SW480 (cell line): ENCODE results near the gene PLCL1.
A peak's percentile ranks its signal among the peaks of the same experiment; 100 is the strongest.

ENCODE experiments used
- DNase-seq: peaks from one replicate; pipeline ENCODE4 v3.0.0-alpha.2; 2016; ENCODE audit warnings: low spot score

PLCL1 gene

DNA sequence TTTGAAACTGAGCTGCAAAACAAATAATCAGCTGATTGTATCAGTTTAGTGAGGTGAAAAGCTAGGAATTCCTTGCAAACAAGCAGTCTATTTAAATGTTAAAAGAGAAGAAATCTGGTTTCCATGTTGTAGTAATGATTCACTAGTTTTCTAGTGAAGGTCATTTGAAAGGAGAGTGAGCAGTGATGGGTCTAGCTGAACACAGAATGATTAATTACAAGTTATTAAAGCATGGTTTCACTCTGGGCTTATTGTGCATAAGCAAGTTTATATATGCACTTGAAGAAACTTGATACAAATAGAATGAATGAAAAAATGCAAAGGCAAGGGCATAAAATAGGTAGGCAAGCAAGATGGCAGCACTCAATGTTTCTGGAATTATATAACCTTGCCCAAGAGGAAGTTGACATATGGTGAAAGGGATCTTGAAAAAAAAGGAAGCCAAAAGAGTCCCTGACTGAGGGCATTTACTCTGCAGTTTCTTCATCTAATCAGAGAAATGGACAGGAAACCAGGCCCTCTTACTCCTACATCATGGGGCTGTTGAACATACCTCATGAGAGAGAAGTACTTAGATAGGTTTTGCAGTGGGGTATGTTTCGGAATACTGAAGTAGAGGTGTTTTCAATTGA, 53.2 kb downstream of the PLCL1 start:
- DNase-seq = no peak

DNA sequence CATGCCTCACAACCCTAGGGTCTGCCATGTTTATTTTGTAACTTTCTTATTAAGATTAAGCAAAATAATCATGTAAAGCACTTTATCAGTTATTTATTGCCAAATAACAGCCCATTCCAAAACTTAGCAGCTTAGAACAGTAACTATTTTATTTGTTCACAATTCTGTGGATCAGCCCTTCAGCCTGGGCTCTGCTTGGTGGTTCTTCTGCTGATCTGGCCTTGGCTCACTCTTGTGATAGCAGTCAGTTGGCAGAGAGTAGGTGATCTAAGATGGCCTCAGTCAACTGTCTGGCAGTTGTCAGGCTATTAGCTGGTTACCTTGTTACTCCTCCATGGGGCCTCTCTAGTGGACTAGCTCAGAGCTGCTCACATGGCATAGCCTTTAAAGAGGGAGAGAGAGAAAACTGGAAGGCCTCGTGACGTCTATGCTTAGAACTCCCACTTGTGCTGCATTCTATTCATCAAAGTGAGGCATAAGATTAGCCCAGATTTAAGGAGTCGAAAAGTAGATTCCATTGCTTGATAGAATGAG, 54.3 kb downstream of the PLCL1 start:
- no peak for DNase-seq

DNA sequence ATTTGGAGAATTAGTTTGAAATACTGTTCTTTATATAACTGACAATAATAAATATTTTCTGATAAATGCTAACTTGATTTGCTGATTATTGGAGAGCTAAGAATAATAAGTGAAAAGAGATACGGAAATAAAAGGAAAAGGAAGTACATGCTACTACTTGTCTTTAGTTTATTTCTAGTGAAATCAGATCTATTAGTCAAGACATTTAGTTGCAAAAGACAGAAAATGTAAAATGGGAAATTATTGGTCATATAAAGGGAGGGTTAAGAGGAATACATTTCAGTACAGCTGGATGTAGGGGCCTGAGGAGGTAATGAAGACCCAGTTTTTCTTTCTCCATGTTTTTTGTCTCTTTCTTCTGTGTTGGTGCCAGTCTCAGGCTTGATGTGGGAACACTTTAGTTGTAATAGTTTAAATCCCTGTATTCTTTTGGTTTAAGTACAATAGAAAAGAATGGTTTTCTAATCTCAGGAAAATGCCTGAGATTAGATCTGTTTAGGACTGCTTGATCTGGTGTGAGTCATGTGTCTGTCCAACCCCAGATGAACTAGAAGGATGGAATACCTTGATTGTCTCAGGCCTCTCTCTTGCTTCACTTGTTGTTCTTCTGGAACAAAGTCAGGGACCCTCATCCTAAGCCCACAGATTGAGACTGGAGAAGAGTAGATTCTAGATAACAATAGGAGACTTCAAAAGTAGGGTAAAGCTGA, 58.0 kb downstream of the PLCL1 start:
- no peak for DNase-seq

DNA sequence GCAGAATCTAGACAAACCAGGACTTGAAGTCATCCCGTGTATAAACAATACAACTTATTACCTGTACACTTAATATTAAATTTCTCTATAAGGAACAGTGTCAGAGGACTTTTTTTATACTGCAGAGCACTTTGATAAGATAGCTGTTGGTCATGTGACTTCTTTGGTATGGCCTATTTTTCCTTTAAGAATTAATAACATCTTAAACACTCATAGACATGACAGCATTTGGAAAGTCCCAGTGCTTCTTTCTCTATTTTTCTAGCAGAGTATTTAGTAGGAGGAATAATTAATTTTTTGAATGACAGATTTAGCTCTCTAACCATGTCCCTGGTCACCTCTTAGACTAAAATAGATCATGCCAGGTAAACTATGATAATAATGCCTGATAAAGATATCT, 59.4 kb downstream of the PLCL1 start:
- DNase-seq = no peak

DNA sequence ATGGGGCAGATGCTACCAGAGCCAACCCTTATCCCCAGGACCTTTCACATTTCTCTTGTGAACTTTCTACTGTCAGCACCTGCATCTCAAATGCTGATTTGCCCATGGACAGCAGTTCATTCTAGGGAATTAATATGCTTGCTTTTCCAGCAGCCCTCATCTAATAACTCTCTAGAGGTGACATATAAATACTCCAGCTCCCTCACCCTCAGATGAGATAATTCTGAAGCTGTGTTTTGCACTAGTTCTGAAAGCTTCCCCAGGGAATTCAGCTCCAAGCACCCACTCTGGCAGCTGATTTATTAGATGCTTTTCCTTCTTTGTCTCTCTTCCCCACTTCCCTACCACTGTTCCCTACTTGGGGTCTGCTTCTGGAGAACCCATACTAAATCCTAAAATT, 62.1 kb downstream of the PLCL1 start:
- DNase-seq = no peak

DNA sequence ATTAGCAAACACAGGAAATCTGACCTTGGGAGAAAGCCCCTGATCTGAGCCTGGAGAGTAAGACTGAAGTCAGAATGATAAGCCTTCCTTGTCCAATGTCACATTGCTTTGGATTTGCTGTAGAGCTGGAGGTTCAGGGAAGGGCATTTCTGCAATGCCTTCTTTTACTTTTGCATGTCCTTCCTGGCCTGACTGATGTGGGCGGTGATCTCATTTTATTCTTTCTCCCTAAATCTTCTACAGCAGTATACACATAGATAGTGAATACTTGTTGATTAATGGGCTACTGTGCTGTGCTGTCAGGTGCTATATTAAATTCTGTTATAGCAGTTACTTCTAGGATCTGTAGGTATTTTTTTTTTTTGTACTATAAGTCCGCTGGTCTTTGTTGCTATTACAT, 62.6 kb downstream of the PLCL1 start:
- no peak for DNase-seq

DNA sequence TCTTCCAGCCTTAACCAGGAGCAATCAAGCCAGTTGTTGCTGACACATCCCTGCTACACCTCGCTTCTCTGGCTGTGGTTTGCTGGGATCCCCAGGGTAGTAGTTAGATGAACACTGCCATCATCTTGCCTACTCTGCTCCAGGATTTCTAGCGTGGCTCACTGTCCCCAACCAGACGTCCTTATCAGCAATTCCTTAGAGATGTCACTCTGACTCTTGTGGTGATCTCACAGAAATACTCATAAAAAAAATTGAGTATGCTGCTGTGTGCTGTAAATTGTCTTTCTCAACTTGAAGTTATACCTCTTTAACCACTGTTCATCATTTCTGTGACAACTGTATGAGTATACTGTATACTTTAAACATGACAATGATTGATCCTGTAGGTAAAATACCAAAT, 63.2 kb downstream of the PLCL1 start:
- no peak for DNase-seq

DNA sequence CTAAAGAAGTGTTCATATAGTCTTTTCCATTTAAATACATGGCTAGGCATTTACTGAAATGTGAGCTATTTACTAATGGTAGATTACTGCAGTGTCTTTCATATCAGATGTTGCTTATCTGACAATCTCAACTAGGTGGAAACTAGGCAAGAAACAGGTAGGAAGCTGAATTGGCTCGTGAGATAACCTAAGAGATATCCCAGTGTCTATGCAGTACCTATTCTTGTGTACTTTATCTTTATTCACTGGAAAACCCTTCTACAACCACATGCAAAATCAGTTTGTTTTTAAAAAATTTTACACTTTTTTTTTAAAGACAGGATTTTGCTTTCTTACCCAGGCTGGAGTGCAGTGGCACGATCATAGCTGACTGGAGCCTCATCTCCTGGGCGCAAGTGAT, 63.8 kb downstream of the PLCL1 start:
- no peak for DNase-seq

DNA sequence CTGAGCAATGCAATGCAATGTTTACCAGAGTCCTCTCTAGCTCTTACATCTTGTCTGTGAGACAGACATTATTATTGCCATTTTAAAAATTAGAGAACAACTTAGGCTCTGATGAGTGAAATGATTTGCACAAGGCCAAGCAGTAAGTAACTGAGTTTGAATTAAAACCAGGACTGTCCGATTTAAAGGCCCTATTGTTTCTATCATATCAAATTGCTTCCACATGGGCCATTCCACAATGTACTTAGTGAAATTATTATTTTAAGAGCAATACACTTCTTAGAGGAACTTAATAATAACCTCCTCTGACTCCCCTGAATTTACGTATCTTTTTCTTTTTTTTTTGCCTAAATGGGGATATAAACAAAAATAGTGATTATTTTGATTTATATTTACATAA, 64.6 kb downstream of the PLCL1 start:
- no peak for DNase-seq

DNA sequence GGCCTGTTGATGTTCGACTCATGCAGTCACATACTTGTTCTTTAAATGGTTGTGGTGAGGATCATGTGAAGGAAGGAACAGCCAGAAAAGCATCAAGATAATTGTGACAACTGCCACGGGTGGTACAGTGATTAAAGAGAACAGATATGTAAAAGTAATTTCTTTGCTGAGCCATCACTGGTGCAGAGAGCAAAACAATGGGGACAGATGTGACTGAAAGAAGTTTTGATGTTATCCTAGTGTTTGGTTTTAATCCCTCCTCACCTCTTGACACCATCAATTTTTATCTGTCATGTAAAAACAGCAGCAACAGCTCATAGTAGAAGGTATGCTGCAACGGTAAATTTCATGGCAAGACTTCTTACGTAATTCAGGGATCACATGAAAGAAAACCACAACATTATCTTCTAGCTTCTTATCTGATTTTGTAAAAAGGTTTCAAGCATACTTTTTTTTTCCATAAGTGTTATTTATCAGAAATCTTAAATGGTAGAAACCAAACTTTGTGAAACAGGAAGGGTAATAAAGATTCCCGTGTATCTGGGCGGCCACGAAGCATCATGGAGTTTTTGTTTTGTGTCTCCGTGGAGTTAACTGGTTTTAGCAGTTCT, 65.2 kb downstream of the PLCL1 start:
- DNase-seq = no peak

DNA sequence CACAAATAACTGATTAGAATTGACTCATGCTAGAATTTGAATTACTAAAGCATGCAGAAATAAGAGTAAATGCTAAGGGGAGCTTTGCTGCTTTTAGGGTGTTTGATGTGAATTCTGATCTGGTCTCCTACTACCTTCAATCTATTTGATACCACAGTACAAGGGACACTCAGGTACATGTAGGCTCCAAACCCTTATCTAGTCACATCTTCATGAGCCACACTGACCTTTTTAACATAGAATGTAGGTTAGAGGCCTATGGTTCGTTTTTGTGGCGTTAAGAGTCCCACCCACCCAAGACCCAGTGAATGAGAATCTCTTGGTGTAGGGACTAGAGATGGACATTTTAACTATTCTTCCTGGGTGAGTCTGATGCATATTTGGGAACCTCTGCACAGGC, 65.7 kb downstream of the PLCL1 start:
- no peak for DNase-seq

DNA sequence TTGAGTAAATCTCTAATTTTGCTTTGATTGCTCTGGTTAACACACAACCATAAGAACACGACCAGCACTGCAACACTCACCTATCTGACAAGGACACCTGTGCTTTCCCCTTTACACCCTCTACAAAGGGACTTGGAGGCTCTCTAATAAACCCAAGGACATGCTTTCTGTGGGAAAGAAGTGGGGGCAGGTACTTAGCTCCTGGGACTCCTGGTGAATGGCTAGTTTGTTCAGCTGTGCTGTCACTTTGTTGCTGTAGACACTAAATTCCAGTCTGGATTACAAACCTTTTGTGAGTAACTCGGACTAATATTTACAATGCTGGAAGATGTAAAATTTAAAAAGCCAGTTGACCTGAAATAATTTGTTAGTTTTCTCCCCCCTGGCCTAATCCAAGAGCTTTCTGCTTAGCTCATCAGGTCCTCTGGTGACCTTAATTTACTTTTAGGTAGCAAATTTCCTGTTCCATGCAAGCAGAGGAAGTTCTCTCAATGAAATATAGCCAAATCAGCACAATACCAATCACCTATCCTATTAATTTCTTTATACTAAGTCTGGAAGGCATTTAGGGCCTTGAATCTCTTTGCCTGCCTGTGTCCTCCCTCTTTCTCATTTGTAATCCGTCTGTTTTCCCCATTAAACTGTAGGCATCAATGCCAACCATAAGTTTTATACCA, 67.5 kb downstream of the PLCL1 start:
- no peak for DNase-seq

DNA sequence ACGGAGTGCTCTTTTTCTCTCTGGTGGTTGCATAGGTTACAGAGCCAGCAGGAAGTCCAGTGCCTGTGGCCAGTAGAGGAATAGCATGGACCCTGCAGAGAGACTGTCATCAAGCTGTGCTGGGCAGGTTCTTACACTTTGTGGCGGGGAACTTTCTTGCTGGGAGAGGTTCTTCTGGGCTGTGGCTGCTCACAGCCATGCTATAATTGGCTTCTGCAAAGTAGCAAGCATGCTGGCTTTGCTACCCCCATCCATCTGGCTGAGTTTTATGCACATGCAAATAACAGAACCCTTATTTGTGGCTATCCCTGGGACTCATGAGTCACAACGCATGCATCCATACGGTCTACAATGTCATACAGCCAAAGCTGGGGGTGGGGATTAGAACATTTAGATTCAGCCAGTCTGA, 68.9 kb downstream of the PLCL1 start:
- DNase-seq = peak; percentile 35

DNA sequence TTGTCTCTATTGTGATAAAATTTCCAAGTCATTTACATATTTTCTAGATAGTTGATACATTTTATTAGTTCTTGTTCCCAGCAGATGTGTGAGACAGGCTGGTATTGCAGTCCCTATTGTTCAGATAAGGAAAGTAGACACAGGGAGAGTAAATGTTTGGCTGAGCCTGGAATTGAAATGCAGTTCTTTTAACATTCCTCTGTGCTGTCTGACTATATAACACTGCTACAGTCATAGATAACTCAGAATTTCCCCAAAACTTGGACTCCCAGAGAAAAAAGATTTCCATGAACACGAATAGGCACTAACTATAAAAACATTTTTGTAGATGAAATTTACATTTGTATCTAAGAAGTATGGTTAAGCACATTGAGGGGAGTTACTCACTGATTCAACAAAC, 71.4 kb downstream of the PLCL1 start:
- no peak for DNase-seq

DNA sequence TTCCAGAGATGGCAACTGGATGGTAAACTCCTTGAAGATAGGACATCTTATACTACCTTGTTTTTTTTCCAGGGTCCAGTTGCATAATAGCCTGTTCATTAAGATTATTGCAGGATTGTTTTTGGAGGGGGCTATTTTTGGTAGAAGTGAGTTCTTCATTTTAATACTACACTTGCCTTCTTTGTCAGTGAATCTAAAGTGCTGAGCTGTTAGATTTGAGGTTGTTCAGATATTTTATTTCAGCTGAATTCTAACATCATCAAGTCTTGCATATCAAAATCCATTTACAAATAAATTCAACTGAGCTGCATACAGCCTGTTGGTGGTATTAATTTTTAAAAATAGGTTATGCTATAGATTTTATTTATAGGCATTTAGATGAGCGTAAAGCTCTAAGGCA, 72.1 kb downstream of the PLCL1 start:
- no peak for DNase-seq

DNA sequence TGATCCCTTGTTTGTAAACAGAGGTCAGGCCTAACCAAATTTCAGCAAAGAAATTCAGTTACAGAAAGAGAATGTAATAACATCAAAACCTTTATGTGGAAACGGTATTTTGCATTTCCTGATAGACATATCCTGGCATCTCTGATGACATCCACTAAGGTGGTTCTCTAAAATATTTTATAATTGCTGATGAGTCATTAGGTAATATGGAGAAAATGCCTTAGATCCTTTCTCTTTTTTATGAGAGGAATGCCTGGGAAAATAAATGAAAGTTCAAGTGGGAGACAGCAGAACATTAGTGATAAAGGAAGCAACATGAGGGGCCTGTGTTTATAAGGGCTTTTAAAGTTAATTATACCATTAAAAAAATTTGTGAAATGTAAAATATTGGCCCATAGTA, 72.6 kb downstream of the PLCL1 start:
- DNase-seq = peak; percentile 22

DNA sequence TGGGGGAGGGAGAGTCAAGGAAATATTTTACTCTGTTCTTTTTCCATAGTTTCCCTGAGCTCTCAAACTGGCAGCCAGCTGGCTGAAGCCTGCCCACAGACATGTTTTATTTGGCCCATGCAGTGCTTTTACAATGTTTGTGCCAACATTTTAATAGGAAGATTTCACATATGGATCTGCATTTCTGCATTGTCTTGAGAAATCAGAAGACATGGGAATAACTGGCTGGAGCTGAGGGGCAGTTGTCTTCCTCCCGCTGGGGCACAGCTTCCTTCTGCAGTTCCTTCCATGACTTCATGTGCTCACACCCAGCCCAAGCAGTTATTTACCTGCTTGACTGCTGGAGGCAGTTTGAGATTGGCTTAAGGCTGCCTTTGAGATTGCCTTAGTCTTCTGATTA, 74.4 kb downstream of the PLCL1 start:
- no peak for DNase-seq

DNA sequence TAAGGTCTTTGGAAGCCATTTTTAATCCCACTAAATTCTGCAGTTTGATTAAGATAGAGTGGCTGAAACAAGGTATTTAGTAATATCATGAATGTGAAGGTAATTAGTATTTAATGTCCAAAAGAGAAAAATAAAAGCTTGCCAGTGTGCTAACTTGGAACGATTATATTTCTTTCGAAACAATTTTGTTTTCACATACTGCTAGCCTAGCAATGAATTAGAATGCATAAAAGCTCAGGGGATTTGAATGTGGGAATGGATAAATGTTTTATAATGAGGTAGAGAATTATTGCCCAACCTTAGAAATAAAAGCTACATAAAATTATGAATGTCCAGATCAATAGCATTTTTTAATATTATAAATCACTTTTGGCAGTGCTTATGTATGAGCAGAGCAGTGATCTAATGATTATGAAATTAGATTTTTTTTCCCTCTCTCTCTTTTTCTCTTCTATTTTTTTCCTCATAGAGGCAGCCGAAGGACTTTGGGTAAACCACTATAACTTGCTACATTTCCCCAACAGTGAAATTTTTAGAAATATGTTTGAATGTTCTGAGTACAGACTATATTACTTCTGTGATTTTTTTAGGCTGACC, 75.5 kb downstream of the PLCL1 start:
- no peak for DNase-seq

DNA sequence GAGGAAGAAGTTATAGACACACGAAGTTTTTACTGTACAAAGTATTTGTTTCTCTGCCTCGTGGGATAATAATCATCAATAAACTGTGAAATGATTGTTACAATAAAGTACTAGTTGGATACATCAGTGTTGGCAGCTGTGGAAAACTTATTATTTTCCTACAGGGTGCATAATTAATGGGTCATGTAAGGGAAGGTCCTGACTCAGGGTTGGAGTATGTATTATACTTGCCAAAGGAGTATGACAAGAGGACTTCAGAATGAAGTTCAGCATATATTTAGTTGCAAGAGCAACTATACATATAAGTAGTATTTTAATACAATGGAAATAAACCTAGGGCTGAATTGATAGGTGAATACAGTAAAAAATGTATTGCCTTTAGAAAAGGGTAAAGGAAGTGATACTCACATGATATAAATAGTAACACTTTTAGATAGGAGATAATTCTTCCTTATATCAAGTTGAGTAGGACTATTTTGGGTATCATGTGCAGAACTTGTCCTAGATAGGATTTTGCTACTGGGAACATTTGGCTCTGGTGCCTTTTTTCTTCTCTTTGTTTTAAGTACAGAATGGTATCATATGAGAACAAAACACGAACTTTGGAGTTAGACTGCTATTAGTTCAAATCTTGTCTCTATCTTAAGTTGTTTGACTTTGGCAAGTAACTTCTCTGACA, 79.1 kb downstream of the PLCL1 start:
- DNase-seq = no peak

DNA sequence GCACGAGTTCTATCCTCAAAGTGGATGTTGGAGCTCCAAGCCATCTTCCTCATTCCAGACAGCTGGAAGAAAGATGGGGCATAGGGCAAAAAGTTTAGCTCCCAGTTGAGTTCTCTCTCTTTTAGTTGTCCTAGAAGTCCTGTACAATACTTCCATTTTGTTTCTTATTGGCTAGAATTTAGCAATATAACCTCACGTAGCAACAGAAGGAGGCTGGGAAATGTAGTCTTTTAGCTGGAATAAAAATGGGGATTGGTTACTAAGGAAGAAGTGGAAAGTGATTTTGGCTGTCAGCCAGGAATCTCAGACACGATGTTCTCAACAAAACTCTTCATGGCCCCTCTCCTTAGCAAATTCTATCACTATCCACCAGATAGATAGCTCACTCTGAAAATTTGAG, 79.9 kb downstream of the PLCL1 start:
- no peak for DNase-seq

DNA sequence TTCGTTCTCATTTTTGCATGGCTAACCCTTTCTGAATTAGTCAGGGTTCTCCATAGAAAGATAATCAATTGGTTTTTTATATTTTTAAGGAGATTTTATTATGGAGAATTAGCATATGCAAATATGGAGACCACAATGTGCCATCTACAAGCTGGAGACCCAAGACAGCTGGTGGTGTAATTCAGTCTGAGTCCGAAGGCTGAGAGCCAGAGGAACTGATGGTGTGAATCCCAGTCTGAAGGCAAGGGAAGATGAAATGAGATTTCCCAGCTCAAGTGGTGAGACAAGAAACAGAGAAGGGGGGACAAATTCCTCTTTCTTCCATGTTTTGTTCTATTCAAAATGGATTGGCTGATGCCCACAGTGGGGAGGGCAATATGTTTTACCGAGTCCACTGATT, 80.7 kb downstream of the PLCL1 start:
- no peak for DNase-seq

DNA sequence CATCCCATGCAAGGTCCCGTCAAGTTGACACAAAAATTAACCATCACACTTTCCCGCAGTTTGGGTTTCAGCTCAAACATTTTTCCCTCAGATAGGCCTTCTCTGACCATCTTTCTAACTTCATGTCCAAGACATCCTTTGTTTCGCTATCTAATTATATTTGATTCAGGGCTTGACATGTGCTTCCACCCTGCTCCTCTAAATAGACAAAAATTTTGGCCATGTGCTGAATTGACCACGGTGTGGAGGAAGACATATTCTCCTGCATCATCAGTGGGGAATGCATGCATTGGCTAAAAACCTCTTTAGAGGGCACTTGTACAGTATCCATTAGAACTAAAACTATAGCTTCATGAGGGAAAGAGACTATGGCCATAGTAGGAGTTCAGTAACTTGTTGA, 81.2 kb downstream of the PLCL1 start:
- no peak for DNase-seq
